Measurements from ENCODE around the gene SDR39U1.
A peak's percentile ranks its signal among the peaks of the same experiment; 100 is the strongest.

- TF ChIP-seq CTCF (conservative IDR thresholded peaks at IDR 0.05; ENCODE audit: low read depth, low read length) = peak; percentile 26; the same call in 1 of the 2 replicates
- no peak for TF ChIP-seq EZH2 (IDR thresholded peaks at IDR 0.05; ENCODE audit: low read length, unreplicated experiment)
Observed at GRCh38 chr14:24394275-24394674, 48.3 kb downstream of the SDR39U1 start.

Measured in PC-3 (cell line).